PC-3 (cell line): ENCODE data around the gene TTC21B. TPM values are rescaled to one million over a fixed set of nuclear protein-coding genes. Genes with fewer than 3 reads are reported as not detected.
"Not testable (repeated sequence)": the region's sequence is repeated elsewhere in the genome, so short reads cannot be mapped to it uniquely, and the experiment has no call there.

Experiments
- ATAC-seq: fragments of 200-7000 bp; cut with Tn5 transposase; 2 replicates; pipeline ENCODE4 v1.9.1; 2020; ENCODE audit warnings: mild to moderate bottlenecking, moderate library complexity
- BruUV-seq: library from RNA; stranded (reverse); fragments of 400-500 nt; replicated peaks from 2 replicates; lab custom pipeline; 2021; lab: Mats Ljungman, UMichigan
- CTCF ChIA-PET: fragments of 300-600 bp; sonication (Branson Sonifier 250); formaldehyde crosslinking; loops from one replicate; lab custom pipeline; 2022; ENCODE audit warnings: antibody characterized with exemption; lab: Charles Lee
- POLR2A ChIA-PET: fragments of 300-600 bp; sonication (Branson Sonifier 250); formaldehyde crosslinking; loops from one replicate; lab custom pipeline; 2022; ENCODE audit warnings: antibody characterized with exemption; ENCODE audit not compliant: unreplicated experiment; lab: Charles Lee
- DNase-seq: peaks from one replicate; pipeline ENCODE4 v3.0.0-alpha.2; 2015
- H2AFZ ChIP-seq: fragments of 300-600 bp; sonication (generic); 2 replicates; pipeline ENCODE4 v1.6.0; 2016; ENCODE audit warnings: antibody characterized with exemption, low read length
- H3F3A ChIP-seq: fragments of 300-600 bp; sonication (generic); one replicate; pipeline ENCODE4 v1.6.0; 2017; ENCODE audit warnings: antibody characterized with exemption, low read length, control low read depth, mild to moderate bottlenecking; ENCODE audit not compliant: unreplicated experiment
- H3K27ac ChIP-seq: fragments of 300-600 bp; sonication (generic); 2 replicates; pipeline ENCODE4 v1.5.1; 2016; ENCODE audit warnings: mild to moderate bottlenecking, low read length
- H3K27me3 ChIP-seq: fragments of 300-600 bp; sonication (generic); 2 replicates; pipeline ENCODE4 v1.6.1; 2016; ENCODE audit warnings: low read length, mixed read lengths
- H3K36me3 ChIP-seq: fragments of 300-600 bp; sonication (generic); 2 replicates; pipeline ENCODE4 v1.6.1; 2016; ENCODE audit warnings: low read depth, mixed run types, low read length, mixed read lengths
- H3K4me1 ChIP-seq: fragments of 300-600 bp; sonication (generic); 2 replicates; pipeline ENCODE4 v1.5.1; 2016; ENCODE audit warnings: low read length; ENCODE audit not compliant: insufficient read depth
- H3K4me2 ChIP-seq: fragments of 300-600 bp; sonication (generic); 2 replicates; pipeline ENCODE4 v1.6.0; 2016; ENCODE audit warnings: low read length
- H3K4me3 ChIP-seq: fragments of 300-600 bp; sonication (generic); 2 replicates; pipeline ENCODE4 v1.5.1; 2016; ENCODE audit warnings: mild to moderate bottlenecking, low read length, mixed read lengths
- H3K79me2 ChIP-seq: fragments of 300-600 bp; sonication (generic); 2 replicates; pipeline ENCODE4 v1.6.1; 2017; ENCODE audit warnings: low read length, mixed read lengths
- H3K9ac ChIP-seq: fragments of 300-600 bp; sonication (generic); 2 replicates; pipeline ENCODE4 v1.6.0; 2016; ENCODE audit warnings: mild to moderate bottlenecking, low read length
- H3K9me2 ChIP-seq: fragments of 300-600 bp; sonication (generic); replicated peaks from 2 replicates; pipeline ENCODE4 v1.6.1; 2016; ENCODE audit warnings: mixed run types, low read length, mixed read lengths
- H3K9me3 ChIP-seq: fragments of 300-600 bp; sonication (generic); 2 replicates; pipeline ENCODE4 v1.6.1; 2016; ENCODE audit warnings: low read length, mixed read lengths
- H4K20me1 ChIP-seq: fragments of 300-600 bp; sonication (generic); 2 replicates; pipeline ENCODE4 v1.6.1; 2016; ENCODE audit warnings: low read length, mixed read lengths
- CTCF ChIP-seq: fragments of 300-600 bp; sonication (generic); conservative IDR thresholded peaks from 2 replicates; pipeline ENCODE4 v1.5.1; 2017; ENCODE audit warnings: antibody characterized with exemption, low read depth, mild to moderate bottlenecking, low read length
- EZH2 ChIP-seq: fragments of 300-600 bp; sonication (generic); IDR thresholded peaks from one replicate; pipeline ENCODE4 v1.6.1; 2017; ENCODE audit warnings: antibody characterized with exemption, mild to moderate bottlenecking, low read length; ENCODE audit not compliant: unreplicated experiment
- EZH2phosphoT487 ChIP-seq: fragments of 300-600 bp; sonication (generic); IDR thresholded peaks from 2 replicates; pipeline ENCODE4 v1.6.1; 2018; ENCODE audit warnings: mild to moderate bottlenecking, antibody characterized with exemption, low read length, borderline replicate concordance
- intact Hi-C: fragments of 100-400 bp; cut with micrococcal nuclease; formaldehyde crosslinking; loops from 2 replicates; pipeline ENCODE4 v1.9.0; 2023
- total RNA-seq: library from RNA; depleted of rRNA; stranded (reverse); fragments of >200 nt; gene quantifications from 2 replicates; pipeline ENCODE4 v1.2.3, GENCODE V29; 2014

Gene TTC21B
- total RNA-seq, 1 experiment from 2014 or later: 35.5 TPM

GRCh38 chr2:165864296-165864695 is 89.3 kb downstream of the TTC21B start:
- Histone ChIP-seq H3K27ac (no peak overlapping the region), H3K79me2 (no peaks in the 10 kb centered on the region), H3K9me2 (no peaks in the 10 kb centered on the region), H3F3A (no peaks in the 10 kb centered on the region), H2AFZ (no peak overlapping the region), H4K20me1 (no peaks in the 10 kb centered on the region), H3K27me3 (no peaks in the 10 kb centered on the region), H3K9me3 (no peaks in the 10 kb centered on the region), H3K9ac (no peak overlapping the region), H3K4me1 (no peaks in the 10 kb centered on the region), H3K4me3 (no peak overlapping the region), H3K36me3 (no peaks in the 10 kb centered on the region), H3K4me2 (no peak overlapping the region)
- TF ChIP-seq EZH2: no peak
- TF ChIP-seq CTCF: no peak
- TF ChIP-seq EZH2phosphoT487: no peak
- intact Hi-C loops: no loop called here
- ChIA-PET CTCF (no interaction called here), POLR2A (no interaction called here)
- ATAC-seq (no peak), DNase-seq (no peak)
- no TSS peak for BruUV-seq

- Histone ChIP-seq H3K27me3 (no peaks in the 10 kb centered on the region), H3F3A (no peaks in the 10 kb centered on the region), H2AFZ (no peak overlapping the region), H3K27ac (no peak overlapping the region), H3K4me3 (no peak overlapping the region), H3K79me2 (no peaks in the 10 kb centered on the region), H3K9me2 (no peaks in the 10 kb centered on the region), H3K9me3 (no peaks in the 10 kb centered on the region), H4K20me1 (no peaks in the 10 kb centered on the region), H3K4me2 (no peak overlapping the region), H3K36me3 (no peaks in the 10 kb centered on the region), H3K4me1 (no peaks in the 10 kb centered on the region), H3K9ac (no peak overlapping the region)
- BruUV-seq: no TSS peak
- ChIA-PET POLR2A (no interaction called here), CTCF (no interaction called here)
- DNase-seq: no peak
- TF ChIP-seq EZH2 (no peak), CTCF (no peak), EZH2phosphoT487 (no peak)
- intact Hi-C loops: no loop called here
- no peak for ATAC-seq
These were observed 89.7 kb downstream of the TTC21B start for GRCh38 chr2:165863810-165864261.

GRCh38 chr2:165861083-165861482 is 92.5 kb downstream of the TTC21B start:
- intact Hi-C loops, H3K9me3 ChIP-seq, H3K9ac ChIP-seq, POLR2A ChIA-PET, CTCF ChIA-PET, H3K27ac ChIP-seq, H3K4me2 ChIP-seq, H3K9me2 ChIP-seq, H3K4me3 ChIP-seq, H3K79me2 ChIP-seq, BruUV-seq, ATAC-seq, DNase-seq, H3K27me3 ChIP-seq, H2AFZ ChIP-seq, H3F3A ChIP-seq, H3K36me3 ChIP-seq, H3K4me1 ChIP-seq, H4K20me1 ChIP-seq: not testable (repeated sequence)

- BruUV-seq, H3K27me3 ChIP-seq, H3K9me3 ChIP-seq, intact Hi-C loops, H3F3A ChIP-seq, H3K4me2 ChIP-seq, POLR2A ChIA-PET, ATAC-seq, H2AFZ ChIP-seq, H4K20me1 ChIP-seq, H3K27ac ChIP-seq, CTCF ChIA-PET, H3K9ac ChIP-seq, H3K79me2 ChIP-seq, H3K36me3 ChIP-seq, H3K4me3 ChIP-seq, H3K9me2 ChIP-seq, H3K4me1 ChIP-seq, DNase-seq: not testable (repeated sequence)
These were observed 93.9 kb downstream of the TTC21B start for GRCh38 chr2:165859723-165860122.
